GM19395 (cell line): ENCODE data around the gene DGKB.

ENCODE experiments used
- ATAC-seq: cut with Tn5 transposase; IDR thresholded peaks from one replicate; pipeline ENCODE4 v1.9.1; 2021; ENCODE audit warnings: mild to moderate bottlenecking, moderate library complexity; ENCODE audit not compliant: unreplicated experiment

DGKB gene

GRCh38 chr7:14761510-14762296 is 140.8 kb downstream of the DGKB start:
- ATAC-seq, result no peak

GRCh38 chr7:14760730-14761478 is 141.6 kb downstream of the DGKB start:
- no peak for ATAC-seq

- no peak for ATAC-seq
Observed at GRCh38 chr7:14759785-14760184, 142.8 kb downstream of the DGKB start.

- no peak for ATAC-seq
Observed at GRCh38 chr7:14754631-14755030, 147.9 kb downstream of the DGKB start.

- ATAC-seq, result no peak
Observed at GRCh38 chr7:14752301-14752700, 150.2 kb downstream of the DGKB start.

GRCh38 chr7:14751461-14751860 is 151.1 kb downstream of the DGKB start:
- no peak for ATAC-seq

- no peak for ATAC-seq
Observed at GRCh38 chr7:14748461-14748860, 154.1 kb downstream of the DGKB start.

GRCh38 chr7:14747701-14748100 is 154.8 kb downstream of the DGKB start:
- no peak for ATAC-seq

- ATAC-seq, result no peak
Observed at GRCh38 chr7:14745076-14745475, 157.5 kb downstream of the DGKB start.

GRCh38 chr7:14740606-14741005 is 161.9 kb downstream of the DGKB start:
- no peak for ATAC-seq

- ATAC-seq, result no peak
Observed at GRCh38 chr7:14739841-14740185, 162.7 kb downstream of the DGKB start.

- no peak for ATAC-seq
Observed at GRCh38 chr7:14739168-14739840, 163.2 kb downstream of the DGKB start.

- ATAC-seq, result no peak
Observed at GRCh38 chr7:14738086-14738485, 164.5 kb downstream of the DGKB start.

GRCh38 chr7:14734839-14735321 is 167.7 kb downstream of the DGKB start:
- ATAC-seq, result no peak

- ATAC-seq, result no peak
Observed at GRCh38 chr7:14720785-14721184, 181.8 kb downstream of the DGKB start.

GRCh38 chr7:14717816-14718215 is 184.7 kb downstream of the DGKB start:
- no peak for ATAC-seq

GRCh38 chr7:14717169-14717568 is 185.4 kb downstream of the DGKB start:
- ATAC-seq, result no peak

GRCh38 chr7:14714161-14714728 is 188.3 kb downstream of the DGKB start:
- peak; percentile 97 for ATAC-seq

GRCh38 chr7:14698239-14698638 is 204.3 kb downstream of the DGKB start:
- ATAC-seq, result peak; percentile 72

- ATAC-seq, result no peak
Observed at GRCh38 chr7:14697684-14698083, 204.9 kb downstream of the DGKB start.

- peak; percentile 32 for ATAC-seq
Observed at GRCh38 chr7:14691597-14692203, 210.9 kb downstream of the DGKB start.
